ENCODE measurements around the gene COL26A1. TPM values are rescaled to one million over a fixed set of nuclear protein-coding genes. Genes with fewer than 3 reads are reported as not detected.

The COL26A1 gene
- total RNA-seq, 2 donors from 2014 or later, result 0.35 TPM; not detected in 1

GRCh38 chr7:101572156-101572555 lies 209.5 kb downstream of the COL26A1 start:
- H3K27ac ChIP-seq, result no peak overlapping the region
- no peak overlapping the region for H3K4me3 ChIP-seq
- H3K36me3 ChIP-seq, result no peaks in the 10 kb centered on the region
- H3K9me3 ChIP-seq, result no peaks in the 10 kb centered on the region
- DNase-seq, result no peak
- intact Hi-C loops (cut with DNase I), result no loop called here
- no peaks in the 10 kb centered on the region for H3K27me3 ChIP-seq
- H3K9ac ChIP-seq (ENCODE audit: low read depth in 2 of 2, low read length in 2 of 2), result no peak overlapping the region
- H3K4me1 ChIP-seq, result no peaks in the 10 kb centered on the region
- TF ChIP-seq CTCF (IDR thresholded peaks at IDR 0.05), result no peak

GRCh38 chr7:101575168-101575567 lies 212.5 kb downstream of the COL26A1 start:
- no peaks in the 10 kb centered on the region for H3K4me1 ChIP-seq
- no peak for DNase-seq
- H3K4me3 ChIP-seq, result no peak overlapping the region
- no peaks in the 10 kb centered on the region for H3K9me3 ChIP-seq
- intact Hi-C loops (cut with DNase I), result no loop called here
- no peak overlapping the region for H3K9ac ChIP-seq (ENCODE audit: low read depth in 2 of 2, low read length in 2 of 2)
- H3K27me3 ChIP-seq, result no peaks in the 10 kb centered on the region
- no peak overlapping the region for H3K27ac ChIP-seq
- H3K36me3 ChIP-seq, result no peaks in the 10 kb centered on the region
- no peak for TF ChIP-seq CTCF (IDR thresholded peaks at IDR 0.05)

GRCh38 chr7:101575721-101576120 lies 213.0 kb downstream of the COL26A1 start:
- Histone ChIP-seq H3K36me3 (no peaks in the 10 kb centered on the region), H3K9ac (ENCODE audit: low read depth in 2 of 2, low read length in 2 of 2) (no peak overlapping the region), H3K4me3 (no peak overlapping the region), H3K27ac (no peak overlapping the region), H3K9me3 (no peaks in the 10 kb centered on the region), H3K4me1 (no peaks in the 10 kb centered on the region), H3K27me3 (no peaks in the 10 kb centered on the region)
- no peak for DNase-seq
- TF ChIP-seq CTCF (IDR thresholded peaks at IDR 0.05), result no peak
- intact Hi-C loops (cut with DNase I), result no loop called here

GRCh38 chr7:101576998-101577397 lies 214.3 kb downstream of the COL26A1 start:
- no peak for TF ChIP-seq CTCF (IDR thresholded peaks at IDR 0.05)
- Histone ChIP-seq H3K4me1 (no peaks in the 10 kb centered on the region), H3K4me3 (no peak overlapping the region), H3K27me3 (no peaks in the 10 kb centered on the region), H3K27ac (no peak overlapping the region), H3K9ac (ENCODE audit: low read depth in 2 of 2, low read length in 2 of 2) (no peak overlapping the region), H3K36me3 (no peaks in the 10 kb centered on the region), H3K9me3 (no peaks in the 10 kb centered on the region)
- intact Hi-C loops (cut with DNase I), result no loop called here
- no peak for DNase-seq

GRCh38 chr7:101578552-101578951 lies 215.9 kb downstream of the COL26A1 start:
- H3K9ac ChIP-seq (ENCODE audit: low read depth in 2 of 2, low read length in 2 of 2), result no peak overlapping the region

More at GRCh38 chr7:101578552-101578951, 215.9 kb downstream of the COL26A1 start:
- intact Hi-C loops (cut with DNase I), result no loop called here
- H3K36me3 ChIP-seq, result no peaks in the 10 kb centered on the region
- no peak overlapping the region for H3K4me3 ChIP-seq
- no peaks in the 10 kb centered on the region for H3K27me3 ChIP-seq
- TF ChIP-seq CTCF (IDR thresholded peaks at IDR 0.05), result no peak
- H3K4me1 ChIP-seq, result no peaks in the 10 kb centered on the region
- no peak overlapping the region for H3K27ac ChIP-seq
- H3K9me3 ChIP-seq, result no peaks in the 10 kb centered on the region
- DNase-seq, result no peak
